GM19395 (cell line): ENCODE measurements around the gene SAMHD1.
"Not testable (repeated sequence)": the region's sequence is repeated elsewhere in the genome, so short reads cannot be mapped to it uniquely, and the experiment has no call there.

ENCODE experiments used
- ATAC-seq: cut with Tn5 transposase; IDR thresholded peaks from one replicate; pipeline ENCODE4 v1.9.1; 2021; ENCODE audit warnings: mild to moderate bottlenecking, moderate library complexity; ENCODE audit not compliant: unreplicated experiment

The SAMHD1 gene

DNA sequence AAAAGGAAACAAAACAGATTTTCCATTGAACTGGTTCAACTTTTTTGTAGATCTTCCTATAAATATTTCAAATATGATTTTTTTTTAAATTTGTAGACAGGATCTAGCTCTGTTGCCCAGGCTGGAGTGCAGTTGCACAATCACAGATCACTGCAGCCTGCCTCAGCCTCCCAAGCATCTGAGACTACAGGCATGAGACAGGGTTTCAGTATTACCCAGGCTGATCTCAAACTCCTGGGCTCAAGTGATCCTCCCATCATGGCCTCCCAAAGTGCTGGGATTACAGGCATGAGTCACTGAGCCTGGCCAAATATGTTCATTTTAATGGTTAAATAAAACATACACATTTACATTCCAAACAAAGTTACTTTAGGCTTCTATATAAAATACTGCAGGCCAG, 33.6 kb downstream of the SAMHD1 start:
- no peak for ATAC-seq

DNA sequence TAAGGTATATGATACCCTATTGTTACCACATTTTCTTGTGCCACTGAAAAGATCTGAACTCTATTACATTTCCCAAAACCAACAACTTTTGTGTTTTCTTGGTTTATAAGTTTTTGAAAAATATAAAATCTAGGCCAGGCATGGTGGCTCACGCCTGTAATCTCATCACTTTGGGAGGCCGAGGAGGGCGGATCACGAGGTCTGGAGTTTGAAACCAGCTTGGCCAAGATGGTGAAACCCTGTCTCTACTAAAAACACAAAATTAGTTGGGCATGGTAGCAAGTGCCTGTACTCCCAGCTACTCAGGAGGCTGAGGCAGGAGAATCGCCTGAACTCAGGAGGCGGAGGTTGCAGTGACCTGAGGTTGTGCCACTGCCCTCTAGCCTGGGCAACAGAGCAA, 34.3 kb downstream of the SAMHD1 start:
- ATAC-seq = no peak

DNA sequence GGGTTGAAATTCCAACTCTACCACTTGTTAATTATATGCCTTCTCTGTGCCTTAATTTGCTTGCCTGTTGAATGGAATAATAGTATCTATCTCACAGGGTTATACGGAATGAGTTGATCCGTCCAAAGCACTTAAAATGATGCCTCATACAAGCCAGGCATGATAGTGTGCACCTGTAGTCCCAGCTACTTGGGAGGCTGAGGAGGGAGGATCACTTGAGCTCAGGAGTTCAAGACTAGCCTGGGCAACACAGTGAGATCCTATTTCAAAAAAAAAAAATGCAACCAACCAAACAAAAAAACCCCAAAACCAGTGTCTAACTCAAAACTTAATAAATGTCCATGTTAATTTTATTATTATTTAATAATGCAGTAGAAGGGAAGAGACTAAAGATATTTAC, 35.3 kb downstream of the SAMHD1 start:
- ATAC-seq = no peak

DNA sequence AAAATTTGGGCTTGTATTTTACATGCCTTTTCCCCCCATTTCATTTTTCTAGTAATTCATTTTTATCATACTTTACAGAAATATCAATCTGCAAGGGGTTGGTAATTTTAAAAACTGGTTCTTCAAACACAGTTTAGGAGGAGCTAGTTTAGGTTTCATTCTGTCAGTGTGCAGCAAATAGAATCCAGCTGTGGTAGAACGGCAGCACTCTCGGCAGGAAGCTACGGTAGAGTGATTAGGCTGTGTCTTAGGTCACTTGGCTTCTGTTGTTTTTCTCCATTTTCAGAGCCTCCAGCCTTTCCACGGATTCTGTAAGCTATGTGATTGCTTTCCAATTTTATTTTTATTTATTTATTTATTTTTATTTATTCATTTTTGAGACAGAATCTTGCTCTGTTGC, 42.9 kb downstream of the SAMHD1 start:
- ATAC-seq = no peak

DNA sequence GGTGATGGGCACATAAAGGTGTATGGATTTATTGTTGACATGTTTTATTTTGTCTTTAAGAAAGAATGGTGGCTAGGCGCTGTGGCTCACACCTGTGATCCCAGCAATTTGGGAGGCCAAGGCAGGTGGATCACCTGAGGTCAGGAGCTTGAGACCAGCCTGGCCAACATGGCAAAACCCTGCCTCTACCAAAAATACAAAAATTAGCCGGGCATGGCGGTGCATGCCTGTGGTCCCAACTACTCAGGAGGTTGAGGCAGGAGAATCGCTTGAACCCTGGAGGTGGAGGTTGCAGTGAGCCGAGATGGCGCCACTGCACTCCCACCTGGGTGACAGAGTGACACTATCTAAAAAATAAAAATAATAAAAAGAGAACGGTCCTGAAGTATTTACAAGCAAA, 45.4 kb downstream of the SAMHD1 start:
- not testable (repeated sequence) for ATAC-seq

DNA sequence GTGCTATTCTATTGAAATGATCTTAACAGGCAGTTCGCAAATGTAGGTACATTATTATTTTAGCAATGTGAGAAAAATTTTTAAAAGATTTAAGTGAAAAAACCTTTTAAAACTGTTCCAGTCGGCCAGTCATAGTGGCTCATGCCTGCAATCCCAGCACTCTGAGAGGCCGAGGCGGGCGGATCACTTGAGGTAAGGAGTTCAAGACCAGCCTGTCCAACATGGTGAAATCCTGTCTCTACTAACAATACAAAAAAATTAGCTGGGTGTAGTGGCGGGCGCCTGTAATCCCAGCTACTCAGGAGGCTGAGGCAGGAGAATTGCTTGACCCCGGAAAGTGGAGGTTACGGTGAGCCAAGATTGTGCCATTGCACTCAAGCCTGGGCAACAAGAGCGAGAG, 45.9 kb downstream of the SAMHD1 start:
- not testable (repeated sequence) for ATAC-seq

DNA sequence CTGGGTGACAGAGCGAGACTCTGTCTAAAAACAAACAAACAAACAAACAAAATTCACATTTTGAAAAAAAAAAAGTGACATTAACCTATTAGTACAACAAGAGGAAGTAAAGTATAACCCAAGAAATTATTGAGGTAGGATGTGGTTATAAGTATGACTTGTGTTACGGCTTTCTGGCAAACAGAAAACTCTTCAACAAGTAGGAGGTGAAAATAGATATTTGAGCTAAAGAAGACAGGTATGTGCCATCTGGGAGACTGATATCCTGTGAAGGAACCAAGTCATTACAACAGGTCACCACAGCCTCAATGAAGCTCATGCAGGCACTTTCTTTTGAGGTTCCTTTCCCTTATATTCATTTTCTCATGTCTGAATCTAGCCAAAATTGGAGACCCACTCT, 46.8 kb downstream of the SAMHD1 start:
- ATAC-seq = no peak

DNA sequence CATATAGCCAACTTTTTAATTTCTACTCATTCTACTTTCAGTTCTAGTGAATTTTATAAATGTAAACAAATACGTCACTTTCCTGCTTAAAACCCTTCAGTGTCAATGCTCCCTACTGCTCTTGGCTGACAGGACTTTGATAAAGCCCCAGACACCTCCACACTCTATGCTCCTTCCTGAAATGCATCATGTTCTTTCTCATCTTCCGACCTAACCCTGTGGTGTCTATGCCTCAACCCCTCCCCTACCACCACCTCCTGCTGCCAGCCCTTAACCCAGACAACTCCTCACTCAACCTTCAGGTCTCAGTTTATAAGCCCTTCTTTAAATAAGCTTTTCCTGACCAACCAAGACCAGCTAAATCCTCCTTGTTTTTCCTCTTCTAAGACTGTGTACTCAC, 56.5 kb downstream of the SAMHD1 start:
- ATAC-seq = no peak

DNA sequence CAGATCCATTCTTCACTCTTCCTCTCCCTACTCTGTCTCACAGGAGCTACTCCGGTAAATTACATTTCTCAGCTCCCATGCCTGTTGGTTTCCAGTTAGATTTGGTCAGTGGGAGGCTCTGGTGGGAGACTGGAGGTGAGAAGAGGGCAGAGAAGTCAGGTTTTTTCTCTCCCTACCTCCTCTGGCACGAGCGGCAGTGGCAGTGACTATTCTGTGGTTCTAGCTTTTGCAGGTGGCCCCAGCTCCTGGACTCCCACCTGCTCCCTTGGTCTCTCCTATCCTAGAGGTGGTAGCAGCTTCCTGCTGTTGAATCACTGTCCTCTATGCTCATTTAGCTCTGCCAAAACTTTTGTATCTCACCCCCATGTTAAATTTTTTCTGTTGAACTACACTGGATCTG, 57.7 kb downstream of the SAMHD1 start:
- no peak for ATAC-seq

DNA sequence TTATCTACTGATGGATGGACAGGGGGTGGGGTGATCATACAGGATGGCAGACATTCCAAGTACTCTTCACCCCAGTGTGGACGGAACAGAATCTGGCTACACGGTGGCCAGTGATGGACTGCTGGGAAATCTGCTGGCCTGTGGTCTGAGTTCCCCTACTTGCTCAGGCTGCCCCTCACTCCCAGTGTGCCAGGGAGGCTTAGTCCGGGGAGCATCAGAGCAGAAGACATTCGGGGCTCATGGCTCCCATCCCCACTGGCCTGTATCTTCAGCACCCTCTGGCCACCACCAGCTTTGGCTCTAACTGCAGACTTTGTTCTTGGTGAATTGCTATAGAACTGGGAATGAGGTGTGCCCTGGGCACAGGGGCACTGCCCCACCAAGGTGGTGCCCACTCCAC, 60.3 kb downstream of the SAMHD1 start:
- ATAC-seq = no peak

DNA sequence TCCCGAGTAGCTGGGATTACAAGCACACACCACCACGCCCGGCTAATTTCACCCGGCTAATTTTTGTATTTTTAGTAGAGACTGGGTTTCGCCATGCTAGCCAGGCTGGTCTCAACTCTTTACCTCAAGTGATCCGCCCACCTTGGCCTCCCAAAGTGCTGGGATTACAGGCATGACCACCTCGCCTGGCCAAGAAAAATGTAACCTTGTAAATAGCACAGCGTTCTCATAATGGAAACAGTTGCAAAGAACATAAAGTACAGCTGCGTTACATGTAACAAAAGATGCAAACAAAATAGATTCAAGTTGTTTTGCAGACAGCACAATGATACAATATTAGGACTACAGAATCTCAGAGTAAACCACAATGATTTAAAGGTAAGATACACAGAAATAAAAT, 60.9 kb downstream of the SAMHD1 start:
- no peak for ATAC-seq

DNA sequence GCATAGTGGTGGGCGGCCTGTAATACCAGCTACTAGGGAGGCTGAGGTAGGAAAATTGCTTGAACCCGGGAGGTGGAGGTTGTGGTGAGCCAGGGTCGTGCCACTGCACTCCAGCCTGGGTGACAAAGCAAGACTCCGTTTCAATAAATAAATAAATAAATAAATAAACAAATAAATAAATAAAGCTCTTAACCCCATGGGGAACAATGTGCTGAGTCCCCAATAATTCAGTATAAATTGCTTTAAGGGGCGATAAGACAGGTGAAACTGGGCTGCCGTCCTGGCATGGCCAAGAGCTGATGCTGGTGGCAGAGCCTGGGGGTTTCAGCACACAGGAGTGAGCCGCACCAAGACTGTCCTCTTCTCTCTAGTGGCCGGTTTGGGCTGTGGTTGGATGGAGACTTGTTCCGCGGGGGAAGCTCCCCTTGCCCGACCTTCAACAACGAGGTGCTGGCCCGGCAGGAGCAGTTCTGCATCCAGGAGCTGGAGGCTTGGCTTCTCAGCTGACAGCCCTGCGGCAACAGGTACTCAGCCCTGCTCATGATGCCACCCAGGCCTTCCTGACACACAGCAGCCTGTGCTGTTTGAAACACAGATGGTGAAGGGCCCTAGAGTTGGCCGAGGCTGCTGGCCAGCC, 62.5 kb downstream of the SAMHD1 start:
- ATAC-seq = no peak

DNA sequence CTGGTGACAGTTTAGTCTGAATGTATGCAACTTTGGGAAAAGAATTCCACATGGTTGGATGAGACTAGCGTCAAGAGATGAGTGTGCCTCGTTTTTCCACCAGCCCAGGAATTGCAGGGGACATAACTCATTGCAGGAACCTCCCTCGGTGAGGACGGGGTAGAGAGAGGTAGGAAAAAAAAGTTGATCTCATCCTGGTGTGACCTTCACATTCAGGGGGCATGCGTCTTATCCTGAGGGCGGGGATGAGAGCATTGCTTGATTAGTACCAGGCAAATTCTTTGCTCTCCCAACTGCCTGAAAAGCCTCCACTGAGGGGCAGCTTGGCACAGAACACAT, 63.8 kb downstream of the SAMHD1 start:
- ATAC-seq = no peak

DNA sequence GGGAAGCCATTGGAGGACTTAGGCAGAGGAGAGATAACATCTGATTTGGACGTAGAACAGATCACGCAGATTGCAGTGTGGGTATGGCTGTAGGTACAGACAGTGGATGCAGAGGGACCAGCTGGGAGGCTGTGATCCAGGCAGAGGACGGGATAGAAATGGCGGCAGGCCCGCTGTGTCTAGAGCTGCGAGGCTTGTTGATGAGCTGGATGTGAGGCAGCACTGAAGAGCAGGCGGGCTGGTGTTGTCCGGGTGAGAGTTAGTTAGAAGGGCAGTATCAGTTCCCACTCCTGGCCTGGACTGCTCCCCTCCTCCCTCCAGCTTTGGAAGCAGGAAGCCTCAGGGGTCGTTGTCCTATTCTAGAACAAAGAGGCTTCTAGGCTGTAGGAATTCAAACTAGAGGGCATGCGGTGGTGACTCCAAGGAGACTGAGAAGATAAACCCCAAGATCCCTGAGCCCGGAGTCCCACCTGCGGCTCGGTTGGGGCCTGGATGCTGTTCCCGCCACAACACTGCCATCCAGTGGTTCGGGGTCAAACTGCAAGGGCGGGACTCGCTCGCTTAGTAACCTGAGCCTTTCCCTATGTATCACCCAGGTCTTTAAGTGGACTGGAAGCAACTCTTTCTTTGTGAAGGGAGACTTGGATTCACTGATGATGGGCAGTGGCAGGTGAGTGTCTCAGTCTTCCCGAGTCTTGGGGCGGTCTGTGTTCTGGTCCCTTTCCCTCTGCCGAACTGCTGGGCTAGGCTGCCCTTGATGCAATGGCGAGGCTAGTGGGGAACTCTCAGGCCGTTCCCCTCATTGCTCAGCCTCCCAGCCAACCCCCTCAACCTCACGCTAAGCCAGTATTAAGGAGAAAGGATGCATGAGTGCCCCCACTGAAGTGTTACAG, 64.4 kb downstream of the SAMHD1 start:
- no peak for ATAC-seq

DNA sequence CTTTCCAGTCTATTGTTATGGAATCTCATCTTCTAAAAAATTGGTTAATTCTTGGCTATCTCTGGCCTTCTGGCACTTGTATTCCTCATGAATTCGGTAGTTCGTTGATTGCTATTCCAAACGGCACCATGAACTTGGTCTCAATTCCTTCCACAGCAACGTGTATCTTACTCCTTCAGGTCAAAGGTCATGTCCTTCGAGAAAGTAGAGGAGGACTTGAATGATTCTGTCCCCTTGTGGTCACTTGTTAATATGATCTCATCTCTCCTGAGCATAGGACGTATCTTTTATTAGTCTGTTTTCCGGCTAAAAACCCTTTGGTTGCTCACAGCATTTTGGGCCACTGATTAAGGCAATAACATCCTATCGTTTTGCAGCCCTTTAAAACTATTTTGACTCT, 66.2 kb downstream of the SAMHD1 start:
- ATAC-seq = no peak

DNA sequence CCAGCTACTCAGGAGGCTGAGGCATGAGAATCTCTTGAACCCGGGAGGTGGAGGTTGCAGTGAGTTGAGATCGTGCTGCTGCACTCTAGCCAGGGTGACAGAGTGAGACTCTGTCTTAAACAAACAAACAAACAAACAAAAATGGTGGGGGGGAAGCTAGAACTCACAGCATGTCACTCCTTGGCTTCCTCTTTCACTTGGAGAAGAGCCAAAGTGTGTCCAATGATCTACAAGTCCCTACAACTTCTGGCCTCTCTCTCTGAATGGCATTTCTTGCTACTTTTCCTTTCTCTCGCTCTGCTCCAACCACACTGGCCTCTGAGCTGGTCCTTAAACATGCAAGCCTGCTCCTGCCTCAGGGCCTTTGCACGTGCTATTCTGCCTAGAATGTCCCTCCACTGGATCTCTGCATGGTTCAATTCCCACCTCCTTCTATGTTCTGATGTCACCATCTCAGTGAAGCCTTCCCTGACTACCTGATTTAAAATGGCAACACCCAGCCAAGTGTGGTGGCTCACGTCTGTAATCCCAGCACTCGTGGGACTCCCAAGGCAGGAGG, 67.5 kb downstream of the SAMHD1 start:
- ATAC-seq = no peak

DNA sequence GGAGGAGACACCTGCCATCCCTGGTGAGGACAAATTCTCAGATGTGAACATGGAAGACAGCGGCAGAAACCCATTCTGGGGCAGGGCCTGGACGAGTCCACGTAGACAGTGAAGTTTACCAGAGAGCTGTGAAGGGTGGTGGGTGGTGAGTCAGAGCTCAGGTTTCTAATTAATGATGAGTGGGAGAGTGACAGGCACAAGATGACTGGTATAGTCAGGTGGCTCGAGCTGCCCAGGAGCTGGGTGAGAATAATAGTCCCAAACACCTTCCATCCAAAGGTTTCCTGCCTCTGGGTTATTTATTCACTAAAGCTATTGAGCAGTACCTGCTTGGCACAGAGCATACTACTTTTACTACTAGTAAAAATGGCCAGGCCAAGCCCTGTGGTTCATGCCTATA, 69.6 kb downstream of the SAMHD1 start:
- no peak for ATAC-seq

DNA sequence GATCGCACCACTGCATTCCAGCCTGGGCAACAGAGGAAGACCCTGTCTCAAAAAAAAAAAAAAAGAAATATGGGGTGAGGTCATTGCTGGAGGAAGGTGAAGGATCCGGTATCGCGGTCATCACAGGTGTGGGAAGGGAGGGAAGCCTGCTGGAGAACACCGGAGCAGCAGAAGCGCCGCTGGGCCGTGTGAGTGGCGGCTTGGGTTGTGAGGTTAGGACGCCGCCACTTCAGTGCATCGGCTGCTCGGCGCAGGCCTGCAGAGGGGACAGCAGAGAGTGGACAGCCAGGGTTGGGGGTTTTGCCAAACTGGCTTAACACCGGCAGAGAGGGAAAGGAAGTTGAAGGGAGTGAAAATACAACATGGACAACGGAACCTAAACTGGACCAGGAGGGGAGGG, 70.2 kb downstream of the SAMHD1 start:
- no peak for ATAC-seq

DNA sequence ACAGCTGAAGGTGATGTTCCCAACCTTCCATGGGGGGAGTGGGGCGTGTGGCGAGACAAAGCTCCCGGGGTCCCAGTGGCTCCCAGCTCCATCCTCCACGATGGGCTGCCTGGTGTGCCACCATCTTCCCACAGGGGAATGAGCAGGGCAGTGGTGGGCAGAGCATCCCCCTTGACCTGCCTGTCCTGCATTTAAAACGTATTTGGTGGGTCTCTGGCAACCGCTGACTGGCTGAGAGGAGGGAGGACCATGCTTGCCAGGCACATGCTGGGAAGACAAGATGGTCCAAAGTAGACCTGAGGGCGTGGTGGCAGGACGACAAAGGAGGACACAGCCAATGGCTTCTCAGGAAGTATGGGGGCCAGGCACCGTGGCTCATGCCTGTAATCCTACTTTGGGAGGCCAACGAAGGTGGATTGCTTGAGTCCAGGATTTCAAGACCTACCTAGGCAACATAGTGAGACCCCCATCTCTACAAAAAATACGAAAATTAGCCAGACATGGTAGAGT, 70.7 kb downstream of the SAMHD1 start:
- no peak for ATAC-seq

DNA sequence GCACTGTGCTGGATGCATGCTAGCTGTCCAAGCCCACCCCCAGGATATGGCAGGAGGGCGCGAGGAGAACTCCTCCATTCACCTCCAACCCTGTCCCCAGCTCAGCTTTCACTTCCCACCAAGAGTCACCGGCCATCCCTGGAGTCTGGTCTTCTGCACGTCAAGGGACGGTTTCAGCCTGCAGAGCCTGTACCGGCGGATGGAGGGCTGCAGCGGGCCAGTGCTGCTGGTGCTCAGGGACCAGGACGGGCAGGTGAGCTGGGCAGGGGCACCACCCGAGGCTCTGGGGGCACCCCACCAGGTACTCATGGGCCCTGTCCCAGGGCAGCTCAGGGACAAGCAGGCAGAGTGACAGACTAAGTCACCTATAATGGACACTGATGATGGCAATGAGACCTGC, 72.6 kb downstream of the SAMHD1 start:
- ATAC-seq = no peak

DNA sequence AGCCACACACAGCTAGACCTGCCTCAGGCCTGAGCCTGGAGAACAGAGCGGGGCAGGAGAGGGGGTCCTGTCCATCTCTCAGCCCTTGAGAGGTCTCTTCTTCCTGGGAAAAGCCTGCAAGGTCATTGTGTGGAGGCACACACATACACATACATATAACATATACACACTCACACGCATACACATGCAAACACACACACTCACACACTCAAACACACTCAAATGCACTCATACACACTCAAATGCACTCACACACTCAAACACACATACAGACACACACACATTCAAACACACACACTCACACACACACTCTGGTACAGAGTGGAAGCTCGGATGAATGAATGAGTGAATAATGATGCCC, 75.1 kb downstream of the SAMHD1 start:
- ATAC-seq = no peak
